Tongue (tissue), 2 donors: Measurements from ENCODE around the gene CYP24A1. TPM values are rescaled to one million over a fixed set of nuclear protein-coding genes. Genes with fewer than 3 reads are reported as not detected.

Experiments used
- DNase-seq: peaks from one replicate; pipeline ENCODE4 v3.0.0-alpha.2; 2015
- total RNA-seq: library from RNA; depleted of rRNA; stranded (reverse); fragments of >200 nt; gene quantifications from one replicate; pipeline ENCODE4 v1.2.3, GENCODE V29; 2014

Gene CYP24A1
- total RNA-seq = 0.41 TPM

DNA sequence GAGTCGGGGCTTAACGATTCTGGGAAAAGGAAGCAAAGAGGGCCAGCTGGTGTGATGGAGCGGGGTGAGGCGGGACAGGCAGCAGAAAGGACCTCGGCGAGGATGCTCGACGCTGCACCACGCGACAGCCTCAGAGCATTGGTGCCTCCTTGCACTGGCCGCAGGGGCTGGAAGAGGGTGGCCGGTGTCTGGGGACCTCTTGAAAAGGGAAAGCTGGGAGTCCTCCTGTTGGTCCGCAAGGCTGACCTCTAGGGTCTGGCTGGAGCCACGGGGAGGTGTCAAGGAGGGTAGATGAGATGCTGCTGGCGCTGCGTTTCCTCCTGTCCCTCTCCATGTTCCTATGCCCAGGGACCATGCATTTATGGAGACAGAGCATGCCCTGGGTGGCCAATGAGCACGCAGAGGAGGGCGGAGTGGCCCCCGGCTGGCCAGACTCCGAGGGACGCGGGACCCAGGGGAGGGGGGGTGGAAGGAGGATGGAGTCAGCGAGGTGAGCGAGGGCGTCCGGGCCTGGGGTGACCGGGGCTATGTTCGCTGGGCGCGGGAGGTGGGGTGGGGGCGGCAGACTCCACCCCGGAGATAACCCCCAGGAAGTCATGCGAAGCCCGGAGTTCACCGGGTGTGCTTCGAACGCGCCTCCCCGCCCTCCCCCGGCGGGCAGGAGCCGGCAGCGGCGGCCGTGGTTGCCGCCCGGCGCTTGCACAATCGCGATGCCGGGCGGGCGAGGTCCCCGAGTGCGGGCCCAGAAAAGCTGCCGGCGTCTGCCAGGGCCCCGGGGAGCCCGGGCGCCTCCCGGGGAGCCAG is at the start of gene CYP24A1:
Gene CYP24A1, minus strand, starts transcription at position 334 of the 804 bp plus-strand sequence. CDS start 407 bp downstream, outside the sequence.
- no peak for DNase-seq

DNA sequence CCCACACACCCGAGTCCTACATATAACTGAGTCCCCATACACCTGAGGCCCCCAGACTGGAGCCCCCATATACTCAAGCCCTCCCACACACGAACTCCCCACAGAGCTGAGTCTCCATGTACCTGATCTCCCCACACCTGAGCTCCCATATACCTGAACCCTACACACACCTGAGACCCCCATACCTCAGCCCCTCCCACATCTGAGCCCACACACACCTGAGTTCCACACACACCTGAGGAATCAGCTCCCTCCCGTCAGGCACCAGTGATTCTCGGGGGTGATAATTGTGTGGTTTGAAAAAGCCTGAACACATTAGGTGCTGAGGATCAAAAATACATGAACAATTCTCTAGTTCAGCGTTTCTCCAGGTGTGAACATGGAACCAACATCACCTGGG is 49.5 kb upstream of the CYP24A1 start:
- DNase-seq = no peak

DNA sequence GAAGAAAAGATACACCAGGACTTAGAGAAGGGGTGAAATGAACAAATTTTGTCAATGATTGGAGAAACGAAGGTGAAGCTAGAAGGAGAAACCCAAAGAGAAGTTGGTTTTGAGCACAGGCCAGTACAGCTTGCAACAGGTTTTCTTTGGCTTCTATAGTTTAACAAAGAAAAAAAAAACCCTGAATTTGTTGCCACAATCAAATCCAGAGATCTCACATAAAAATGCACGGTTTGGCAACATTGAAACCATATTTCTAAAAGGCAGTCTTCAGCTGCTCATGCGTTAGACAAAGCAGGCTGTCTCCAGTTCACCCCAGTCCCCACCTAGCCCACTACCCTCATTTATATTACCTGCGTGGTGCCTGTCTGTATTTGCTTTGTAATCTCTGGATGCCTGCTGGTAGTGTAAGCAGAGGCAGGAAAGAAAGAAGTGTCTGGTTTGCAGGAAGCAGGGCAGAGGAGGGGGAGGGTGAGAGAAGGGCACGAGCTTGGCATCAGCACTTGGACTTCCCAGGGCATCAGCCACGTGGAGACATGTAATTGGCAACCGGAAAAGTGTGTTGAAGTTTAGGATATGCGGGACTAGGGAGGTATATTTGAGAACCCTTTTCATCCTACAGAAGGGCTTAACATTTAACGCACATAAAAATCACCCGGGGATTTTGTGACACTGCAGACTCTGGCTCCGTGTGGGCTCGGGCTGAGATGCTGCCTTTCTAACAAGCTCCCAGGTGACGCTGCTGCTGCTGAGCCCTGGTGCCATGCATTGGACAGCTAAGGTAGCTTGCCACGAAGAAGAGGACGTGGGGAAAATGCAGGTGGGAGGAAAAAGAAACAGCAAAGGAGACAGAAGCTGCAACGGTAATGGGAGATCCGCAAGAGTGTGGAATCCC is 48.5 kb upstream of the CYP24A1 start:
- no peak for DNase-seq

DNA sequence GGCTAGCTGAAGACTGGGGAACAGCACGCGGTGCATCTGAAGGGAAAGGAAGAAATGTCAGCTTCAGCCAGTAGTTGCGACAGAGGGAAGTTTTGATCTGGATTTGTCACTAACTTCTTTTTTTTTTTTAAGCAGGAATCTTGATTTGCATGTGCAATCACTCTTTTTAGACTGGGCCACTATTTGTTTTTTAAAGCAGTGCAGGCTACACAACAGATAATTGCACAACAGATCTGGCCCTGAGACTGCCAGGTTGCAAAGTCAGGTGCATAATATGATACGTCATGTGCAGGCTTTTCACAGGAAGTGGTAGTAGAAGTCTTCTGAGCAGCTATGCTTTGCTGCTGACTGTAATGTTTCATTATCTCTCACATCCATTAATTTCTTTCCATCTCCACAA is 47.6 kb upstream of the CYP24A1 start:
- DNase-seq = no peak

DNA sequence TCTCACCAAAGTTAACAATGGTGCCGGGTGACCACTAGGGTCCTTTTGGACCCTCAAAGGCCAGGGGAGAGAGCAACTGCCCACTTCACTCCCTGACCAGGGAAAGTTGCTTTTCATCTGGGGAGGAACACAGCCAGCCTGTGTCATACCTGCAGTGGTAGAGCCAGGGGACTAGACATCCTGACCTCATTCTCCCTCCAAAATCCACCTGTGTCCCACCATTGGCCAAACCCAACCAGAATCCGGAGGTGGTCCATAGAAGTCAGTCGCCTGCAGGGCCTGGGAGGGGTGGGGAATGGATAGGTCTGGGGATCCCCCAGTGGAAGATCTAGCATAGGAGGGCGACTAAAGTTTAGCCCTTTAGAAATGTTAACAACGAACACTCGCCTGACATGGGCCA is 46.9 kb upstream of the CYP24A1 start:
- no peak for DNase-seq

DNA sequence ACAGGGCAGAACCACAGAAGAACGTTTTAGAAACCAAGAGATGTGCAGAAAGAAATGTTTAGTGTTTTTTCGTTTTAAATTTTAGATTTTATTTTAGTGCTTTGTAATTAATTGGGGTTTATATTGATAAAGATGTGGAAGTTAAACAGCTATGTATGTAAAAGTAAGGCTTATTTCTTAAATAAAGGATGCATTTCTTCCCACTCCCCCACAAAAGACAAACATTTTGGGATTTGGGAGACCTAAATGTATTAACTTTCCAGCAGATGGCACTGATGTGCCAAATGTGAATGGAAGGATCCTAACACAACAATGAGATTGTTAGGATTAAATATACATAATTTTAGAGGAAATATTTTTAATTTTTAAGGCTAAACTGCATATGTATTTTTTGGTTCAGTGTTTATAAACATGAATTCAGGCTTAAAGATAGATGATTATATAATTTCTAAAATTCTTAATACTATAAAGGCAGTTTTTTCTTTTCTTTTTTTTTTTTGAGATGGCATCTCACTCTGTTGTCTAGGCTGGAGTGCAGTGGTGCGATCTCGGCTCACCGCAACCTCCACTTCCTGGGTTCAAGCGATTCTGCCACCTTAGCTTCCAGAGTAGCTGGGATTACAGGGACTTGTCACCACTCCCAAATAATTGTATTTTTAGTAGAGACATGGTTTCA is 46.1 kb upstream of the CYP24A1 start:
- DNase-seq = peak; percentile 68

DNA sequence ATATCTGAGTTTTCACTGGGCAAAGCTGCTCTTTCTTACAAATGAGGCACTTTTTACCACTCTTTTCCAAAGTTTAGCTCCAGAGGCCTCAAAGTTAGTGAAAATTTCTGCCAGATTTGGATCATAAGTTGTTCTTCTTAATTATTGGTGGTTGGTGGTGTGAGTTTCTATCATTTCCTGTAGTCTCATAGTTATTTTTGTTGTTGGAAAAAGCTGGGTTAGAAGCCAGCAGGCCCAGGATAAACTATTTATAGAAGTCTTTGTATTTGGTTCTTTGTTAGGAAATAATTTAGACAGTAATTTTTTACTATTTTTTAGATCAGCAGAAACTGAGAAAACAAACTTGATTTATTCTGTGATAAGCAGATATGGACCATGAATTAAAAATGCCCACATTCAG is 44.7 kb upstream of the CYP24A1 start:
- no peak for DNase-seq

DNA sequence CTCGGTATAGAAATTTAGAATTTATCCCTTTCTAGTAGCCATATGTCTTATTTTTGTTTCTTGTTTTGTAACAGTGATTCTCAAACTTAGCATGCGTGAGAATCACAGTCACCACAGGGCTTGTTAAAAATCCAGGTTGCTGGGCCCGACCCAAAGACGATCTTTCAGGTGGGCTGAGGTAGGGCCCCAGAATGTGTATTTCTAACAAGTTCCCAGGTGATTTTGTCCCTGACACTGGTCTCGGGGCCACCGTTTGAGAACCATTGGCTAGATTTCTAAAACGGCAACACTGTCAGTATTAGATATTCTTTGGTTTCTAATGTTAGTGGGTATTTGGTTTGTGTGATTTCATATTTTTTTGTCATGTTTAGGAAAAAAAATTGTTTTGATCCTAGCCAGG is 44.0 kb upstream of the CYP24A1 start:
- no peak for DNase-seq

DNA sequence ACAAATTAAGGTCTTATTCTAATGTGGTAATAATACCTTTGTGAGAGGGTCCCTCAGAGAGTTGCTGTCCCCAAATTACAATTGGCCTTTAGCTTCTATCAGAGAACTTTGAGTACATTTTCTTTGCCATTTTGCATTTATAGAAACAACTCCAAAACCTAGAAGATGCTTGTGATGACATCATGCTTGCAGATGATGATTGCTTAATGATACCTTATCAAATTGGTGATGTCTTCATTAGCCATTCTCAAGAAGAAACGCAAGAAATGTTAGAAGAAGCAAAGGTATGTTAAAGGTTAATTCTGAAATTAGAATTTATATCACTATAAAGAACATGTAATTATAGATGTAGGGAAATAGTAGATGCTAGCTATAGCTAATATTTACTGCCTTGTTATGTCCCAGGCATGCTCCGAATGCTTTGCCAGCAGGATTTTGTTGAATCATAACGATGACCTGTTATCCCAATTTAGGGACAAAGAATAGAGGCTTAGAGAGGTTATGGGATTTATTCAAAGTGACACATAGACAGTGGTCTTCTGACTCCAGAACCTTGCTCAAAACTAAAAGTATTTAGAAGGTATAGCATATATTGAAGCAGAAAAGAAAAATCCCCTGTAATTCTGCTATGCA is 41.5 kb upstream of the CYP24A1 start:
- no peak for DNase-seq

DNA sequence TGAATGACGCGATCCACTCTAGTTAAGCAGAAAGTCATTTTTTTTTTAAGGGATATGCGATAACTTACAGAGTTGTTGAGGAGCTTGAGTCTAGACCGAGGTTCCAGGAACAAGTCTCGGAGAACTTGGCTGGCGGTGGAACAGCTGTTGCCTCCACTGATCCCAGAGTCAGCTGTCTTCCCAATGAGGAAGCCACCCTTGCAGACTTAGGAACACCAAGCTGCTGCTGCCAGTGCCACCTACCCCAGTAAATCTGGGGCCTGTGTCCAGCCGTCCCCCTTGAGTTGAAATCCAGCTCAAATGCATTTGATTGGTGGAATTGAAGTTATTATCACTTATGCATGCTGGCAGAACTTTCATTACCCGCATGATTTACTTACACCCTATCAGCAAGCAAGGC is 40.8 kb upstream of the CYP24A1 start:
- peak; percentile 92 for DNase-seq

DNA sequence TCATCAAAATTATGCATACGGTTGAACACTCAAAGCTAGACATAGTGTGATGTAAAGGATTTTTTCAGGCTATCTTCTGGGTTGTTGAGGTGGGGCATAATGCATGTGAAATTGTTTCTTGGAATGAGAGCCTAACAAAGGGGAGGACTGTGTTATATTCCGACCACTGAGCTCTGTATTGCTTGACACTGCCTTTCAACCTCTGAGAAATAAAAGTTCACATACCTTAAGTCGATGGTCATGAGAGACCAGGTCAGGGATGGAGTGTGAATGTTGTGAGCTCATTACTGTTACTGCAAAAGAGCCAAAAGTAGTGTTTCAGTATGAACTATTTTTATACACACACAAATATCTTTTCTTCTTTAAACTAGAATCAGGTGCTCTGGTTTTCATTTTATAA is 39.1 kb upstream of the CYP24A1 start:
- DNase-seq = no peak

DNA sequence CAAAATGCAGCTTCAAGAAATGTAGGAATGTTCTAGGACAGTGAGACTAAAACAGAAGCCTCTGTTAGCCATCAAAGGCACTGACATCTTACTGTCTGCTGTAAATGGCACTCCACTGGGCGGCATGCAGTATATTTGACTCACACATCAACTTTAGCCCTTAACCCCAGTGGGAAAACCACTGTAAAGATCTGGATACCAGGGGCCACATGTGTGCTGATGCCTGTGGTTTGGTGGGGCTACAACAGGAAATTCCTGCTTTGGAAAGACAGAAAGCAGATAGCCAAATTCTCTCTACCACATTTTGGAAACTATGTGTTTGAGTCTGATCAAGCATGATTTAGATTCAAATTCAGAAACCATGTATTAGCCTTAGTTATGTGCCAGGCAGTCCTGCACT is 38.4 kb upstream of the CYP24A1 start:
- no peak for DNase-seq

DNA sequence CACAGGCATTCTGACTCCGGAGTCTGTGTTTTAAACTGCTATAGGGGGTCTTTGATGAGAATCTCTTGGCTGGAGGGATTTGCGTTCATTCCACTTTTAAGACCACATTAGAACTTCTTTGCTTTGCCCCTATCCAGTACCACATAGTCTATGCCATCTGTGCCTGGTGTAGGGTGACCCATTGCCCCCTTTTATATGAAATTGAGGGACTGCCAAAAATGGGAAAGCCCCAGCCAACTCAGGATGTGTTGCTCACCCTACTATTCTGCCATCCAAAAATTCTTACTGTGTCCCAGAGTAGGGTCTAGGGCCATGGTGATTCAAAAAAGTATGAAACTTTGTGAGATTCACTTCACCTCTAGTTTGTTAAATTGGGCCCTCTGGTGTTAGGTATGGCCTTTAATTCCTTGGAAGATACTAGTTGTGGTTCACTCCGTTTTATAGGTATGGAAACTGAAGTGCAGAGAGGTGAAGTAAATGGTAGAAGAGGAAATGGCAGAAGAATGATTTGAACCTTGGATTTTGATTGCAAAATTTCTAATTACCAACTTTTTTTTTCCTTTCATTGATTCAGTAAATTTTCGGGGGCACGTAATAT is 35.5 kb upstream of the CYP24A1 start:
- DNase-seq = no peak

DNA sequence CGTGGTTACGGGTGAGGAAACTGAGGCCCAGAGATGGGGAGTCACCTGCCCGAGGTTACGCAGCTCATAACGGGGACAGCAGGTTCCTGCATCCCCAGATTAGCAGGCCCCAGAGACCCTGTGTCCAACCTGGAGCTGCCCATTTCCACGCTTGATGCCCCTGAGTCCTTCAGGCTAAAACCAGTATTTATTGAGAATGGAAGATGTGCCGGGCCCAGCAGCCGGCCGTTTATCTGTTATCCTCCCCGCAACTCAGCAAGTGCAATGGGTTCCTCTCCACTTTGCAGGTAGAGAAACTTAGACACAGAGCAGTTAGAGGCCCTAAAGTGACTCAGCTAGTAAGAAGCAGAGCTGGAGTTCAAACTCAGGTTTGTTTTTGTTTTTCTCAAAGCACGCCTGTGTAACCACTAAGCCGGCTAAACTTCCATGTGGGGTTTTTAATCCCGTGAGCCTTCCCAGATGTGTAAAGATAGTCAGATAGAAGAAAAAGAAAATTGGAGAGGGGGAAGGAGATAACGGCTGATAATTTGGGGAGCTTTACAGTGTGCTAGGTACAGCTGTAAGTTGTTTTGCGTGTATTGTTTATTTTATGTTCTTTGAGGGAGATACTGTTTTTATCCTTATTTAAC is 34.9 kb upstream of the CYP24A1 start:
- no peak for DNase-seq

DNA sequence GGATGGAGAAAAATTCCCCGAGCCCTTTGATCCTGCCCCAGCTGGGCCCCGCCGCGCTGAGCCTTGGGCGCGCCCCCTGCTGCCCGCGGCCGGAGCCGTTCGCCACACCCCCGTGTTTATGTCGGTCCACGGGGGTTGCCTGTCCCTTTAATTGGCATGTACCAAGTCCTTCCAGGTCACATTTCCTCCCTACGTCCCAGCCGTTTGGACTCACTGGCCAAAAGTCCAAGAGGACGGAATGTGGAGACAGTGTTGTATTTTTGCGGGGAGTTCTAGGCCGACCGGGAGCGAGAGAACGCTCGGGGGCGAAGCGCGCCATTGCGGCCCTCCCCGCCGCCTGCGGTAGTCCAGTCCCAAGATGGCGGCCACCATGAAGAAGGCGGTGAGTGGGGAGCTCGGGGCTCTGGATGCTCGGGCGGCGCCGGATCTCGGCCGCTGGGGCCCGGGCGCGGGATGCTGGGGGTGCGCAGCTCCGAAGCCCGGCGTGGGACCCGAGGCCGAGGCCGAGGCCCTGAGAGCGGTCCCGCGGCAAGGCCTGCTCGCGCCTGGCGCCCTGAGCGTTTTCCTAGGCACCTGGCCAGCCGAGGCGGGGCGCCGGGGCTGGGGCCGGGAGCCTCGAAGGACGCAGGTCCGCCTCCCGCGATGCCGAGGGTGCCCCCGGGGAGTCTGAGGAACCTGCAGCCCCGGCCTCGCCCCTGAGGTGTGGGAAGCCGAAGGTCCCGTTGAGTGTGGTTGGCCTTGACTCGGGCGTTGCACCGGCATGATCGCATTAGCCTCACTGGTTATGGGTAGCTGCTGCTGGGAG is 34.2 kb upstream of the CYP24A1 start, which contains the start of gene PFDN4:
Gene PFDN4, plus strand, starts transcription at position 345 of the 805 bp plus-strand sequence. Its CDS starts 14 bp downstream, at position 359.
- peak; percentile 89 for DNase-seq

DNA sequence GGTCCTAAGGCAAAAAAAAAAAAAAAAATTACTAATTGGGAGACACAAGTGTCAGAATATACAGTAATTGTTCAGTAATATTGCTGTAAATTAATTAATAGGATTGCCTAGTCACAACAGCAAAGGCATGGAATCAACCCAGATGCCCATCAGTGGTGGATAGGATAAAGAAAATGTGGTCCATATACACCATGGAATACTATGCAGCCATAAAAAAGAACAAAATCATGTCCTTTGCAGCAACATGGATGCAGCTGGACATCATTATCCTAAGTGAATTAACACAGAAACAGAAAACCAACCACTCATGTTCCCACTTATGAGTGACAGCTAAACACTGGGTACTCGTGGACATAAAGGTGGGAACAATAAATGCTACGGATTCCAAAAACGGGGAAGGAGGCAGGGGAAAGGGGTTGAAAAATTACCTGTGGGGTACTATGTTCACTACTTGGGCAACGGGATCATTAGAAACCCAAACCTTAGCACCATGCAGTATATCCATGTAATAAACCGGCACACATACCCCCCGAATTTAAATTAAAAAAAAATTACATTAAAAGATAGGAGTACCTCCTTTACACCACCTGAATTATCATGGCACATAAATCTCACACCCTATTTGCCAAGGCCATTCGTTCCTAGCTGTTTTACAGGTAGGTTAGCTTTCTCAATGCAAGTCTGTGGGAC is 33.4 kb upstream of the CYP24A1 start:
- DNase-seq = no peak

DNA sequence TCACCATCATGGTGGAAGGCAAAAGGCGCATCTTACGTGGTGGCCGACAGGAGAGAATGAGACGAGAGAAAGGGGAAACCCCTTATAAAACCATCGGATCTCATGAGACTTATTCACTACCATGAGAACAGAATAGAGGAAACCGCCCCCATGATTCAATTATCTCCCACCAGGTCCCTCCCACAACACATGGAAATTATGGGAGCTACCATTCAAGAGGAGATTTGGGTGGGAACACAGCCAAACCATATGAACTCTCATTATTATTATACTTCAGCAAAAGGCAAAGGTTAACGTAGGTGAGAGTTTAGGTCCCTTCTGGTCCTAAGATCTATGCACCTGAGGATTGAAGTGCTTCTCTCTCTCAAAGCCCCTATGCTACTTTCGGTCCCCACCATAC is 31.7 kb upstream of the CYP24A1 start:
- no peak for DNase-seq

DNA sequence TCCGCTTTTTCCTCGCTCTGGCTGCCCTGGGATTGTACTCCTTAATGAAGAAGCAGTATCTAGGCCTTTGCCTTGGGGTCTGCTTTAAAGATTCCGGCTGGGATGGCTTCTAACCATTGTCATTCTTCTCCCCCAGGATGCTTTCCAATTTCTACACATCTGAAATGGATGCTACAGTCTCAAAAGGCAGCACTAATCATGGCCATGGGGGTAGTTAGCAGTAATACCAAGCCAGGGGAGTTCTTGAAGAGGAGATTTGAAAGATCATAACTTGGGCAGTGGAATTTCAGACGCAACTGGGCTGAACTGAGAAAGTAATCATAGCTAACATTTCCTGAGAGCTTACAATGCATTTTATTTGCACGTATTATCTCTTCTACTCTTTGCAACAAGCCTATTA is 30.7 kb upstream of the CYP24A1 start:
- DNase-seq = no peak

DNA sequence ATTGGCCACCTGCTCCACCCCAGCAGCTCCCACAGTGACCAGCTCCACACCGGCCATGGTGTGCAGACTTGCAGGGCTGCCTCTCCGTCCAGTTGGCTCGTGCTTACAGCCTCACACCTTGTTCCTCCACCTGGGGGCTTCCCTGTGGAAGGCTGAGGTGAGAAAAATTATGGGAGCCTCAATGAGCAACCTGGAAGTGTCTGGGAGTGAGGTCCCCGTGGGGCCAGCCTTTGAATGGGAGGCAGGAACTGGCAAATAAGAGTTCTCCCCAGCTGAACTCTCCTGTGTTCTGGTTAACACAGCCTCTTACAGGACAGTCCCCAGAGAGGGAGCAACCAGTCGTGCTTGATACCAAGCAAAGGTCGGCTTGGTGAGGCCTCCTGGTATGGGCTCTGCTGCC is 30.3 kb upstream of the CYP24A1 start:
- no peak for DNase-seq

DNA sequence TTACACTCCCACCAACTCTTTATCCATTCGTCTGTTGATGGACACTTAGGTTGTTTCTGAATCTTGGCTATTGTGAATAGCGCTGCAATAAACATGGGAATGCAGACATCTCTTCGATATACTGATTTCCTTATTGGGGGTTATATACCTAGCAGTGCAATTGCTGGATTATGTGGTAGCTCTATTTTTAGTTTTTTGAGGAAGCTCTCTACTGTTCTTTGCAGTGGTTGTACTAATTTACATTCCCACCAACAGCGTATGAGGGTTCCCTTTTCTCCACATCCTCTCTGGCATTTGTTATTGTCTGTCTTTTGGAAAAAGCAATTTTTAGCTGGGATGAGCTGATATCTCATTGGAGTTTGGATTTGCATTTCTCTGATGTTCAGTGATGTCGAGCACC is 29.5 kb upstream of the CYP24A1 start:
- DNase-seq = no peak
